HG03066 (cell line): ENCODE results near the gene GNAI1.

ENCODE experiments used
- ATAC-seq: cut with Tn5 transposase; IDR thresholded peaks from one replicate; pipeline ENCODE4 v1.9.1; 2021; ENCODE audit warnings: low read depth; ENCODE audit not compliant: unreplicated experiment

The GNAI1 gene

DNA sequence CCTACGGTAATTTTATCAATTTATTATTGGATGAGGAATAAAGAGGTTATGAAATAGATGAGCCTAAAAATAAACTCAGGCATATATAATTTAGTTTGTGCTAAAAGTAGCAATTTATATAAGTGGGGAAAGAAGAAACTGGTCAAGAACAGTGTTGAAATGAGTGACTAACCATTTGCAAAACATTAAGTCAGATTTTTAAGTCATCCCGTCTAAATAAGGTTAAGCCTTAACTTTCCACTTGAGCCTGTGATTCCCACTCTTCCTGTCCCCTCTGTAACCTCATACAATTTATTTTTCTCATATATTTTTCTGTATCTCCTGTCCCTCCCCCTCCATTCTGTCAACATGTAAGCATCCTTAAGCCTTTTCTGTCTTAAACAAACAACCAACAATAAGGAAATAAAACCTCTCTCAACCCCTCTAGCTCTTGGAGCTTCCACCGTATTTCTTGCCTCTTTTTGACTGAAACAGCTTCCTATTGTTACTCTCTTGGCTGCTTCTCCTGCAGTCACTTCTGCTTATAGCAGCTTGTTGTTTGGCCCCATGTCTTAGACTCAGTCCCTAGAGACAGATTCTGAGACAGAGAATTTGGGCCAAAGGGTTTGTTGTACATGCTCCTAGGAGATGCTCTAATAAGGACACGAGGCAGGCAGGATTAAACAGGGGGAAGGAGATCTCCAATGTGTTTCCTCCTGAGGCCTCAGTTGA is 109.7 kb downstream of the GNAI1 start:
- no peak for ATAC-seq

DNA sequence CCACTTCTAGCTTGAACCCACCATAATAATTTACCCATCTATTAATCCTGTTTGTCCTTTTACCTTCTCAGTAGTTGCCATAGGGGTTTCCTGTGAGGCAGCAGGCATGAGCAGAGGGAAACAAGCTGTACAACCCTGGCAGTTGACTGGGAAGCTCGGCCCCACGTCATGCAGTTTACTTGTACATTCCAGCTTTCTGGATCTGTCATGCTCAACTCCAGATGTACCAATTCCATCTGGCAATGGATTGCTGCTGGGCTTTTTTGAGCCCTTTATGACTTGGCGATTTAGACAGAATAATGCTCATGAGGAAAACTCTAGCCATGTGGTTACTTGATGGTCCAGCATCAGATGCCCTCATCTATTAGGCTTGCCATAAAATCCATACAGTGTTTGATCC is 112.5 kb downstream of the GNAI1 start:
- no peak for ATAC-seq

DNA sequence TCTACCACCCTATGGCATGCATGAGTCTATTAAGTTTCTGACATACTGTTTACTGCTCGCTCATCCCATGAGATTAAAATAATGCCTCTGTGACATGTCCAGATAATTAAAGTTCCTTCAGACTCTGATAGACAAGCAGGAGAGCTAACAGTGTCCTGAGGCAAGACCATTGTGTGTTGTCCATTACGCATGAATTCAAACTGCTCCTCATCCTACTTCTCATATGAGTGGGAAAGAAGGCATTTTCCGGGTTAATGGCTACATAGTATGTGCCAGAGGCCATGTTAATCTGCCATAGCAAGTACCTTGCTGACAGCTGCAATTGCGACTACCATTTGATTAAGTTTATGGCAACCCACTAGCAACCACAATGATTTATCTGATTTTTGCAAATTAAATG is 113.3 kb downstream of the GNAI1 start:
- no peak for ATAC-seq

GRCh38 chr7:80249184-80249583 is 114.6 kb downstream of the GNAI1 start:
- ATAC-seq, result no peak

GRCh38 chr7:80249619-80250295 is 115.1 kb downstream of the GNAI1 start:
- ATAC-seq, result no peak

DNA sequence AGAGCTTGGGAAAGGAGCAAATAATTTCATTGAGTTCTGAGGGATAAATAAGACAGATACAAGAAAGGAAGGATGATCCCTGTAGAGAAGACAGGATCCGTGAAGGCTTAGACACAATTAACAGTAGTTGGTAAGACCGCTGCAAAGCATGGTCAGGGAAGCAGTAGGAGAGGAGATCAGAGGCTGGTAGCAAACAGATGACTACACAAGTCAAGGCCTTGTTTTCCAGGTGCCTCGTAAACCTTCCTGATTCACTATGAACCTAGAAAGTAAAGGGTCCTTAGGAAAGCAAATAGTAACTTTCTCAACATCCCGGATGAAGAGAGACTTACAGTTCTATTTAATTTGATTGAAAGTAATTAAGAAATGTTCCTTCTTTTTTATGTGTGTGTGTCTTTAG is 118.6 kb downstream of the GNAI1 start:
- ATAC-seq, result no peak

DNA sequence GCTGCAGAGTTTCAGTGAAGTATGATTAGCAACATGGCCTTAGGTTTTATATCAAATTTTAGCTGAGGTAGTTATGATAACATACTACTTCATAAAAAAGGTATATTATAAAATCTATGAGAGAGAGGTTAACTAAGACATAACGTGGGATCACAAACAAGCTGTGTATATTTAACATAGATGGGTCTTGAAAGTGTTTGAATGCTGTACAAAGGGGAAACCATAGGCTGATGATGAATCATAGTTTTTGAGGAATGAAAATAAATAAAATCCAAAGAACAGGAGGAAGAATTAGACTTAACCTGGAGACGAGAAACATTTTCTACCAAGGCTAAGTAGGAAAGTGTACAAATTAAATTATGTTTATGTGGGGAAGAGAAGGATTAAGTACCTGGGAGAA is 119.0 kb downstream of the GNAI1 start:
- no peak for ATAC-seq

- ATAC-seq, result no peak
Observed at GRCh38 chr7:80255656-80256055, 121.0 kb downstream of the GNAI1 start.

GRCh38 chr7:80257756-80258155 is 123.1 kb downstream of the GNAI1 start:
- no peak for ATAC-seq

GRCh38 chr7:80260606-80261005 is 126.0 kb downstream of the GNAI1 start:
- no peak for ATAC-seq

DNA sequence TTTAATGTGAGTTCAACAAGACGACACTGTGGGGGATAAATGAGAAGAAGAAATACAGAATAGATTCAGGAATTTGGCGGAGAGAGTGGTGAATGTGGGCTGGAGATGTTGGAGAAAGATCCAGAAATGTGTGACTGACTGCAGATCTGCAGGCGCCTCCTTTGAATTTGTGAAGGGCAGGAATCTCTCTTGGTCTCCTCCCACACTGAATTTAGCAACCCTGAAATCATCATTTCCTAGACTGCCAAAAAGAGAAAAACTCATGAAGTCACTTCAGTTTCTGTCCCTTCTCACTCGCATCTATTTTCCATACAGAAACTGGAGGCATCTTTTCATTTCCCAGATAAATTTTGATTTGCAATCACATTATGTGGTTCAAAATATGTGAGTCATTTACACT is 128.7 kb downstream of the GNAI1 start:
- ATAC-seq, result no peak

DNA sequence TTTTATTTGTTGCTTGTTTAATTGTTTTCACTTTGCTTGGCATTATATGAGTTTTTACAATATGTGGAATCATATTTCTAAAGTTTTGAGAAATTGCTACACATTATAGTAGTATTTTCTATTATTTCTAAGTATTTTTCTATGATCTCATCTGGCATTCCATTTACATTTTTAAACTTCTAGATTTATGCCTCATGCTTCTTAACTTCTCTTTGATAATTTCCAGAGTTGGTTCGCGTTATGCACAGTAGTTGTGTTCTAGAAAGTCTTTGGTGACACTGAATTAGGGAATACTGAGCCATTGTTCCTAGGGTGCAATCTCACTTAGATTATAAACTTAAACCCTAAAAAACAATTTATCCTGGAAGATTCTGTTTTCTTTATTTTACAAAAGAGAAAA is 129.2 kb downstream of the GNAI1 start:
- no peak for ATAC-seq

- ATAC-seq, result no peak
Observed at GRCh38 chr7:80264769-80265495, 130.3 kb downstream of the GNAI1 start.

GRCh38 chr7:80272560-80273239 is 138.1 kb downstream of the GNAI1 start:
- ATAC-seq, result no peak

GRCh38 chr7:80273327-80273726 is 138.7 kb downstream of the GNAI1 start:
- no peak for ATAC-seq

DNA sequence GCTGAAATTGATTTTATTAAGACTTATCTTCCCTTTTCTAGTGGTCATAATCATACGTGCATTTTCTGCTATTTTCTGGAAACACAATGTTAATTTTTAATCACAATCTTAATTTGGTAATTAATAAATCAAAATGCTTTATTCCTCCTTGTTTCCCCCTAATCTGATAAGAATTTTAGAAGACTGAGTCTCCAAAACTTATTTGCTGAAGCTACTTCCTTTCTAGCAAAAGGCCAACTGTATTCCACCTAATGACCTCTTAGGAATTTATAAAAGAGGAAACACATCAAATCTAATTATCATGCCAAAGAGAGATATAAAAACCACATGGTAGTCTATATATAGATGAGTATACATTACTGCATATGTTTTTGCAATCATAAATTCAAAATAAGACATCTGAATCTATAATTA is 140.6 kb downstream of the GNAI1 start:
- ATAC-seq, result no peak
